Lower leg skin (tissue), 3 donors: ENCODE results near the gene ELOVL1.

Experiments
- POLR2A ChIP-seq, 2 donors: fragments of 450-650 bp; IDR thresholded peaks; one replicate each; pipeline ENCODE4 v1.6.1; 2016 to 2017; ENCODE audit warnings: antibody characterized with exemption in 2 of 2, mild to moderate bottlenecking in 1 of 2, moderate library complexity in 1 of 2
- TF ChIP-seq, protein P1 (sequence below), 3 donors: fragments of 450-650 bp; IDR thresholded peaks; one replicate each; pipeline ENCODE4 v1.5.1; 2016; ENCODE audit warnings: antibody characterized with exemption in 3 of 3, mild to moderate bottlenecking in 3 of 3, moderate library complexity in 2 of 3

DNA sequence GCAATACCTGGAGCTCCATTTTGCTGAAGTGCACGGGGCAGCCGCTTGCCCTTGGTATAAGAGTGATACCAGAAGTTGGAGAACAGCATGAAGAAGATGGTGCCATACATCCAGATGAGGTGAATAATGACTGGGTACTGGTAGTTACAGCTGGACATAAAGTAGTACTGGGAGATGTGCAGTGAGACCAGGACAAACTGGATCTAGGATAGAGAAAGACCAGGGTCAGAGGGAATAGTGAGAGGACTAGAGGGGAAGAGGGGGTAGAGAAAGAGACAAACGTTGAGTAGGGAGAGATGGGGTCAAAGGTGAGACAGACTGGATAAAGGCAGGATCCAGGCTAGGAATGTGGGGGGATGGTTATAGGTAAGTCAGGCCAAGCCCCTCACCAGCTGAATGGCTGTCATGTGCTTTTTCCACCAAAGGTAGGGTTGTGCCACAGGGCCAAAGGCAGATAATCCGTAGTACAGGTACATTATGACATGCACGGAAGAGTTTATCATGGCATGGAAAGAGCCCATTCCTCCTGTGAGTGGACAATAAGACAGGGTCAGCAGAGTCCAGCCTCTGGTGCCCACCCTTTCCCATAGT, 3.8 kb downstream of the ELOVL1 start:
- TF ChIP-seq, protein P1, sequence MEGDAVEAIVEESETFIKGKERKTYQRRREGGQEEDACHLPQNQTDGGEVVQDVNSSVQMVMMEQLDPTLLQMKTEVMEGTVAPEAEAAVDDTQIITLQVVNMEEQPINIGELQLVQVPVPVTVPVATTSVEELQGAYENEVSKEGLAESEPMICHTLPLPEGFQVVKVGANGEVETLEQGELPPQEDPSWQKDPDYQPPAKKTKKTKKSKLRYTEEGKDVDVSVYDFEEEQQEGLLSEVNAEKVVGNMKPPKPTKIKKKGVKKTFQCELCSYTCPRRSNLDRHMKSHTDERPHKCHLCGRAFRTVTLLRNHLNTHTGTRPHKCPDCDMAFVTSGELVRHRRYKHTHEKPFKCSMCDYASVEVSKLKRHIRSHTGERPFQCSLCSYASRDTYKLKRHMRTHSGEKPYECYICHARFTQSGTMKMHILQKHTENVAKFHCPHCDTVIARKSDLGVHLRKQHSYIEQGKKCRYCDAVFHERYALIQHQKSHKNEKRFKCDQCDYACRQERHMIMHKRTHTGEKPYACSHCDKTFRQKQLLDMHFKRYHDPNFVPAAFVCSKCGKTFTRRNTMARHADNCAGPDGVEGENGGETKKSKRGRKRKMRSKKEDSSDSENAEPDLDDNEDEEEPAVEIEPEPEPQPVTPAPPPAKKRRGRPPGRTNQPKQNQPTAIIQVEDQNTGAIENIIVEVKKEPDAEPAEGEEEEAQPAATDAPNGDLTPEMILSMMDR (IDR thresholded peaks at IDR 0.05), result no peak
- no peak for TF ChIP-seq POLR2A (IDR thresholded peaks at IDR 0.05)
